ENCODE data around the gene ADGRV1.

DNA sequence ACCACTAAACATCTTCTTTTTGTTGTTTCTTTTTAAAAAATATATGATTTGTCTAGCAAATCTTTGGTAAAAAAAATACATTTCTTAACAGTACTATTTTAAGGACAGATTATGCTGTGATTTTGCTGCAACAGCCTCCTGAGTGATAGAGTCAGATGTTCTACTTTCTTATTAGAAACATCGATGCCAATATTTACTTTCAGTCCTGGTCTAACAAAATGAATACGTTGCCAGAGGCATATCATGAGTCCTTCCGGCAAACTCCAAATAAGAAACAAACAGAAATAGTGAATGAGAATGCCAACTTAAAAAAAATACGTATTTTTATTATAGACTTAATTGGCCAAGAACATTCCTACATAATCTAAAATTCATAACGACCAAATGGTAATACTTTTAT is 371.5 kb downstream of the ADGRV1 start:
- TF ChIP-seq, protein P1, sequence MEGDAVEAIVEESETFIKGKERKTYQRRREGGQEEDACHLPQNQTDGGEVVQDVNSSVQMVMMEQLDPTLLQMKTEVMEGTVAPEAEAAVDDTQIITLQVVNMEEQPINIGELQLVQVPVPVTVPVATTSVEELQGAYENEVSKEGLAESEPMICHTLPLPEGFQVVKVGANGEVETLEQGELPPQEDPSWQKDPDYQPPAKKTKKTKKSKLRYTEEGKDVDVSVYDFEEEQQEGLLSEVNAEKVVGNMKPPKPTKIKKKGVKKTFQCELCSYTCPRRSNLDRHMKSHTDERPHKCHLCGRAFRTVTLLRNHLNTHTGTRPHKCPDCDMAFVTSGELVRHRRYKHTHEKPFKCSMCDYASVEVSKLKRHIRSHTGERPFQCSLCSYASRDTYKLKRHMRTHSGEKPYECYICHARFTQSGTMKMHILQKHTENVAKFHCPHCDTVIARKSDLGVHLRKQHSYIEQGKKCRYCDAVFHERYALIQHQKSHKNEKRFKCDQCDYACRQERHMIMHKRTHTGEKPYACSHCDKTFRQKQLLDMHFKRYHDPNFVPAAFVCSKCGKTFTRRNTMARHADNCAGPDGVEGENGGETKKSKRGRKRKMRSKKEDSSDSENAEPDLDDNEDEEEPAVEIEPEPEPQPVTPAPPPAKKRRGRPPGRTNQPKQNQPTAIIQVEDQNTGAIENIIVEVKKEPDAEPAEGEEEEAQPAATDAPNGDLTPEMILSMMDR (IDR thresholded peaks at IDR 0.05; ENCODE audit: low read depth, low read length, poor library complexity, severe bottlenecking) = no peak
- no peak for TF ChIP-seq EZH2phosphoT487 (IDR thresholded peaks at IDR 0.05; ENCODE audit: borderline replicate concordance, low read length)

All from DOHH2 (cell line).